B cell (primary cell): ENCODE data around the gene DNAJC16.

Source experiments
- CTCF ChIP-seq: fragments of 200-600 bp; IDR thresholded peaks from one replicate; pipeline ENCODE4 v1.8.0; 2022; ENCODE audit warnings: antibody characterized with exemption, mild to moderate bottlenecking
- EZH2 ChIP-seq: IDR thresholded peaks from 2 replicates; pipeline ENCODE4 v1.6.1; 2012; ENCODE audit warnings: borderline replicate concordance, low read depth, mild to moderate bottlenecking, moderate library complexity, low read length; ENCODE audit not compliant: insufficient read depth, poor library complexity, severe bottlenecking

GRCh38 chr1:15542388-15543250 is 16.0 kb downstream of the DNAJC16 start:
- TF ChIP-seq EZH2 (no peak), CTCF (no peak)
